Neutrophil (primary cell): ENCODE data around the gene ERO1B.

ENCODE experiments used
- H3K27ac ChIP-seq: fragments of 200-600 bp; sonication (generic); 2 replicates; pipeline ENCODE4 v1.5.1; 2016; ENCODE audit warnings: mild to moderate bottlenecking, moderate library complexity
- H3K27me3 ChIP-seq: fragments of 200-600 bp; sonication (generic); 2 replicates; pipeline ENCODE4 v1.6.0; 2016; ENCODE audit warnings: mild to moderate bottlenecking
- H3K36me3 ChIP-seq: fragments of 200-600 bp; sonication (generic); 2 replicates; pipeline ENCODE4 v1.5.1; 2017
- H3K4me1 ChIP-seq, 2 experiments: fragments of 200-600 bp in 1 of 2; sonication (generic) in 1 of 2; 1 replicate in 1 of 2; 2 replicates in 1 of 2; pipeline versions ENCODE4 v1.5.1 to v1.6.1; 2013 to 2016; ENCODE audit warnings: low read depth in 1 of 2, low read length in 1 of 2, mild to moderate bottlenecking in 1 of 2, moderate library complexity in 1 of 2; ENCODE audit not compliant: control insufficient read depth in 1 of 2, insufficient read depth in 1 of 2
- H3K4me3 ChIP-seq, 2 experiments: fragments of 200-600 bp in 1 of 2; sonication (generic) in 1 of 2; 1 replicate in 1 of 2; 2 replicates in 1 of 2; pipeline ENCODE4 v1.5.1; 2013 to 2016; ENCODE audit warnings: low read depth in 1 of 2, low read length in 1 of 2, mild to moderate bottlenecking in 1 of 2, moderate library complexity in 1 of 2
- H3K9me3 ChIP-seq: fragments of 200-600 bp; sonication (generic); 2 replicates; pipeline ENCODE4 v1.5.1; 2016
- TF ChIP-seq, protein P1 (sequence below): fragments of 200-600 bp; sonication (generic); IDR thresholded peaks from 2 replicates; pipeline ENCODE4 v1.5.1; 2016; ENCODE audit warnings: antibody characterized with exemption

ERO1B gene

DNA sequence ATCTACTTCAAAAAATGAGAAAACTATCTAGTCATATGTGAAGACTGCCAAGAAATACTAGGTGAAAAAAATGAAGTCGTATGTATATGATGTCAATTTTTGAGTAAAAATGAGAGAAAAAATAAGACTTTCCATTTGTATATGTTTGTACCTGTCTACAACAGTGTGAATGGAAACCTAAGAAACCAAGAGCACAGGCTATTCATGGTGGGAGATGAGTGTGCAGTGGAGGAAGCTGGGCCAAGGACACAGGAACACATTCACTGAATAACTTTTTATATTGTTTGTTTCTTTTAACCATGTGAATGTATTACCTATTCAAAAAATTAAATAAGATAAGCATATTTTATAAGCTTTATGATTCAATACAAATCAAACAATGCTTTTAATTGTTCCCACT, 67.0 kb downstream of the ERO1B start:
- no peaks in the 10 kb centered on the region for H3K27me3 ChIP-seq

DNA sequence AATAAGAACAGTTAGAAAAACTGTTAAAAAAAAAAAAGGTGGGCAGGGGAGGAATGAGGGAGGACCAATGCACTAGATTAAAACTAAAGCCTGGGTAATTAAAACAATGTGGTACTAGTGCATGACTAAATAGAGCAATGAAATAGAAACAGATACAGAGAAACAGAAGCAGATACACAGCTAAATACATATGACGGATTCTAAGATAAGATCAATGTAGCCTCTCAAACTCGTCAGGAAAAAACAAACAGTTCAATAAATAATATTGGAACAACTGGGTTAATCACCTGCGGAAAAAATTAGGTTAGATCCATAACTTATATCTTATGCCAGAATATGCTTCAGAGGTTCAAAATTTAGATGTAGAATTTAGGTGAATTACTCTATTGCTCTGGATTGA, 68.2 kb downstream of the ERO1B start:
- H3K4me3 ChIP-seq, result no peak overlapping the region
- peaks cover 4% of the 10 kb centered on the region for H3K36me3 ChIP-seq
- no peaks in the 10 kb centered on the region for H3K27me3 ChIP-seq
- H3K4me1 ChIP-seq, result no peaks in the 10 kb centered on the region
- no peaks in the 10 kb centered on the region for H3K9me3 ChIP-seq
- TF ChIP-seq, protein P1, sequence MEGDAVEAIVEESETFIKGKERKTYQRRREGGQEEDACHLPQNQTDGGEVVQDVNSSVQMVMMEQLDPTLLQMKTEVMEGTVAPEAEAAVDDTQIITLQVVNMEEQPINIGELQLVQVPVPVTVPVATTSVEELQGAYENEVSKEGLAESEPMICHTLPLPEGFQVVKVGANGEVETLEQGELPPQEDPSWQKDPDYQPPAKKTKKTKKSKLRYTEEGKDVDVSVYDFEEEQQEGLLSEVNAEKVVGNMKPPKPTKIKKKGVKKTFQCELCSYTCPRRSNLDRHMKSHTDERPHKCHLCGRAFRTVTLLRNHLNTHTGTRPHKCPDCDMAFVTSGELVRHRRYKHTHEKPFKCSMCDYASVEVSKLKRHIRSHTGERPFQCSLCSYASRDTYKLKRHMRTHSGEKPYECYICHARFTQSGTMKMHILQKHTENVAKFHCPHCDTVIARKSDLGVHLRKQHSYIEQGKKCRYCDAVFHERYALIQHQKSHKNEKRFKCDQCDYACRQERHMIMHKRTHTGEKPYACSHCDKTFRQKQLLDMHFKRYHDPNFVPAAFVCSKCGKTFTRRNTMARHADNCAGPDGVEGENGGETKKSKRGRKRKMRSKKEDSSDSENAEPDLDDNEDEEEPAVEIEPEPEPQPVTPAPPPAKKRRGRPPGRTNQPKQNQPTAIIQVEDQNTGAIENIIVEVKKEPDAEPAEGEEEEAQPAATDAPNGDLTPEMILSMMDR, result no peak
- H3K27ac ChIP-seq, result no peak overlapping the region

More for the DNA sequence above, 67.0 kb downstream of the ERO1B start:
- TF ChIP-seq, protein P1, result no peak
- H3K4me1 ChIP-seq, result no peaks in the 10 kb centered on the region
- H3K4me3 ChIP-seq, result no peak overlapping the region
- H3K27ac ChIP-seq, result no peak overlapping the region
- peaks cover 4% of the 10 kb centered on the region for H3K36me3 ChIP-seq
- no peaks in the 10 kb centered on the region for H3K9me3 ChIP-seq

DNA sequence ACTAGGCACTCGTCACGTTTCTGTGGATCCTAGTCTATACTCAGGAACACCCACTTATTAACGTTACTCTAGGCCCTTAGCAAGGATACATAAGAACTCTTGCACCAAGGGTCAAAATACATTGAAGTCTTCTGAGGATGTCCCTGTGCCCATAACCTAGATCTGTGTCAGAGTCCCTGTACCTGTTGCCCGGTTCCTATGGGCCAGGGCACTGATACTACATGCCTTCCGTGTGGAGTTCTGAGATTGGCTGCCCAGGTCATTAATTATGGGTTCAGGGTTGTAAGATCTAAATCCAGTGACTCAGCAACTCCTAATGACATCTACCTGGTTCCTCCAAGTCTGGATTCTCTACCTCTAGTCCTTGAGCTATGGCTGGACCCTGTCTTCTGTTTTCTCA, 69.9 kb downstream of the ERO1B start:
- Histone ChIP-seq H3K4me3 (no peak overlapping the region), H3K27ac (no peak overlapping the region), H3K36me3 (peaks cover 4% of the 10 kb centered on the region), H3K9me3 (no peaks in the 10 kb centered on the region), H3K4me1 (no peaks in the 10 kb centered on the region), H3K27me3 (no peaks in the 10 kb centered on the region)
- TF ChIP-seq, protein P1, result no peak

DNA sequence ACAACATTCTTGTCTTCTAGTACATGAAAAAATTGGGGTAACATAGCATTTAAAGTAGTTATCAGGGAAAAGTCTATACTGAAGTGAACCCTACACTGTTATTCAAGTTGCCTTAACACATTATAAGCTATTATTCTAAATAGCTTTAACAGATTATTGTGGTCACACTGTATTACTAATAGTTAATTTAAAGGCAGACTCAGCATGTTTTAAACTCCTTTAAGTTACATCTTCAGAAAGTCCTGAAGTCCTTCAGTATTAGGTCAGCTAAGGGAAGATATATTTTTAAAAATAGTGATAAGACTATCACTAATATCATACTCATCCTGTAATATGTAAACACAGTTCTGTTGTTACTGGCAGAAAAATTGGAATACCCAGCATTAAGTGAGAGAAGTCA, 72.0 kb downstream of the ERO1B start:
- Histone ChIP-seq H3K4me3 (no peak overlapping the region), H3K4me1 (no peaks in the 10 kb centered on the region), H3K9me3 (no peaks in the 10 kb centered on the region), H3K36me3 (no peaks in the 10 kb centered on the region), H3K27me3 (no peaks in the 10 kb centered on the region), H3K27ac (no peak overlapping the region)
- TF ChIP-seq, protein P1, result no peak

DNA sequence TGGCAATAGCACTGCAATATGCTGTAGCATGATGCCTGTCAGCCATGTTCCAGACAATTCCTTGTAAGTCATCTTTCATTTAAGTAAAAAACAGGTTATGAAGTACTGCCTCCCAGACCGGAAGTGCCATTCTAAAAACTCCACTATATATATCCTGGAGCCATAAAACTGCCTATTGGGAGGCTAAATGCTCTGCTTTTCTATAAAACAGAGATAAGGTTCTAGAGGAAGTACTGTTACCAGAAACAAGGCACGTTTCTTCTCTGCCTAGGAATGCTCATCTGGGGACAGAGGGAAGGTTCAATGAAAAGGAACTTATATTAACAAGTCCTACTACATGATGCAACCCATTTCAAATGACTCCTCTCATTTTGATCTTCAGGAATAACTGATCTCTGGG, 72.6 kb downstream of the ERO1B start:
- no peak overlapping the region for H3K4me3 ChIP-seq
- H3K27ac ChIP-seq, result no peak overlapping the region
- no peaks in the 10 kb centered on the region for H3K27me3 ChIP-seq
- no peaks in the 10 kb centered on the region for H3K4me1 ChIP-seq
- H3K9me3 ChIP-seq, result no peaks in the 10 kb centered on the region
- no peaks in the 10 kb centered on the region for H3K36me3 ChIP-seq
- TF ChIP-seq, protein P1, result no peak

DNA sequence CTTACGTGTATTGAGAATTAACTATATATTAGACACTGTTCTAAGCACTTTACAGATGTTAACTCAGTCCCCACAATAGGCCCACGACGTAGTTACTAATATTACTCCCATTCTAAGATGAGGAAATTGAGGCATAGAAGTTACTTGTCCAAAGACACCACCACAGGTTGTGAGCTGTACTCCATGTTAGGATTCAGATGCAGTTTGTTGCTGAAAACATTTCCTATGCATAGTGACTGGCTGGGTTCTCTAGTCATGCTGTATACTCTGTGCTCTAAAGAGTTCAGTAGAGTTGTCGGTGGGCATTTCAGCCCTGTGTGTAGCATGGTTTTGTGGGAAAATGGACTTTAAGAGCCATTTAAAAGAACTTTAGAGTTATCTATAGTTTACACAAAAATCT, 74.2 kb downstream of the ERO1B start:
- Histone ChIP-seq H3K4me1 (no peaks in the 10 kb centered on the region), H3K4me3 (no peak overlapping the region), H3K9me3 (no peaks in the 10 kb centered on the region), H3K27ac (no peak overlapping the region), H3K27me3 (no peaks in the 10 kb centered on the region), H3K36me3 (no peaks in the 10 kb centered on the region)
- TF ChIP-seq, protein P1, result no peak
